ENCODE measurements around the gene NXPH1.

The NXPH1 gene

GRCh38 chr7:8390262-8390626, 43.2 kb upstream of the NXPH1 start:
- TF ChIP-seq CTCF (IDR thresholded peaks at IDR 0.05; ENCODE audit: low read length) = no peak
- TF ChIP-seq EZH2 (IDR thresholded peaks at IDR 0.05; ENCODE audit: borderline replicate concordance, low read length) = no peak
- no peaks in the 10 kb centered on the region for H3K36me3 ChIP-seq (ENCODE audit: insufficient read depth, low read length)
- no peaks in the 10 kb centered on the region for H3K9me2 ChIP-seq (ENCODE audit: low read depth, low read length)
- no peaks in the 10 kb centered on the region for H3F3A ChIP-seq (ENCODE audit: insufficient read depth, low read length)
- H4K20me1 ChIP-seq (ENCODE audit: insufficient read depth, low read length) = no peaks in the 10 kb centered on the region
- H3K4me2 ChIP-seq (ENCODE audit: low read length) = no peak overlapping the region
- no peak overlapping the region for H3K27ac ChIP-seq (ENCODE audit: low read depth, low read length, poor library complexity, severe bottlenecking)
- no peaks in the 10 kb centered on the region for H3K4me1 ChIP-seq (ENCODE audit: insufficient read depth, low read length, severe bottlenecking)
- H3K27me3 ChIP-seq (ENCODE audit: insufficient read depth, low read length) = no peaks in the 10 kb centered on the region
- H3K4me3 ChIP-seq (ENCODE audit: low read depth, low read length, poor library complexity, severe bottlenecking) = no peak overlapping the region
- H3K79me2 ChIP-seq (ENCODE audit: insufficient read depth, low read length) = no peaks in the 10 kb centered on the region
- H3K9me3 ChIP-seq (ENCODE audit: low read length) = no peaks in the 10 kb centered on the region
- no peak overlapping the region for H2AFZ ChIP-seq (ENCODE audit: low read length)
- no peak overlapping the region for H3K9ac ChIP-seq (ENCODE audit: low read length)

- Histone ChIP-seq H3K36me3 (ENCODE audit: insufficient read depth, low read length) (no peaks in the 10 kb centered on the region), H3K4me3 (ENCODE audit: low read depth, low read length, poor library complexity, severe bottlenecking) (no peak overlapping the region), H3K9me3 (ENCODE audit: low read length) (no peaks in the 10 kb centered on the region), H3K79me2 (ENCODE audit: insufficient read depth, low read length) (no peaks in the 10 kb centered on the region), H3K9me2 (ENCODE audit: low read depth, low read length) (no peaks in the 10 kb centered on the region), H3K27me3 (ENCODE audit: insufficient read depth, low read length) (no peaks in the 10 kb centered on the region), H4K20me1 (ENCODE audit: insufficient read depth, low read length) (no peaks in the 10 kb centered on the region), H3K27ac (ENCODE audit: low read depth, low read length, poor library complexity, severe bottlenecking) (no peak overlapping the region), H2AFZ (ENCODE audit: low read length) (no peak overlapping the region), H3K4me2 (ENCODE audit: low read length) (no peak overlapping the region), H3K4me1 (ENCODE audit: insufficient read depth, low read length, severe bottlenecking) (no peaks in the 10 kb centered on the region), H3K9ac (ENCODE audit: low read length) (no peak overlapping the region), H3F3A (ENCODE audit: insufficient read depth, low read length) (no peaks in the 10 kb centered on the region)
- TF ChIP-seq CTCF (IDR thresholded peaks at IDR 0.05; ENCODE audit: low read length) = no peak
- TF ChIP-seq EZH2 (IDR thresholded peaks at IDR 0.05; ENCODE audit: borderline replicate concordance, low read length) = no peak
Measured at GRCh38 chr7:8391353-8392062, 41.9 kb upstream of the NXPH1 start.

- Histone ChIP-seq H3K79me2 (ENCODE audit: insufficient read depth, low read length) (no peaks in the 10 kb centered on the region), H3K36me3 (ENCODE audit: insufficient read depth, low read length) (no peaks in the 10 kb centered on the region), H3K9me3 (ENCODE audit: low read length) (no peaks in the 10 kb centered on the region), H3F3A (ENCODE audit: insufficient read depth, low read length) (no peaks in the 10 kb centered on the region), H2AFZ (ENCODE audit: low read length) (no peak overlapping the region), H3K9me2 (ENCODE audit: low read depth, low read length) (no peaks in the 10 kb centered on the region), H3K4me1 (ENCODE audit: insufficient read depth, low read length, severe bottlenecking) (no peaks in the 10 kb centered on the region), H3K4me3 (ENCODE audit: low read depth, low read length, poor library complexity, severe bottlenecking) (no peak overlapping the region), H3K4me2 (ENCODE audit: low read length) (no peak overlapping the region), H3K27ac (ENCODE audit: low read depth, low read length, poor library complexity, severe bottlenecking) (no peak overlapping the region), H3K27me3 (ENCODE audit: insufficient read depth, low read length) (no peaks in the 10 kb centered on the region), H3K9ac (ENCODE audit: low read length) (no peak overlapping the region), H4K20me1 (ENCODE audit: insufficient read depth, low read length) (no peaks in the 10 kb centered on the region)
- TF ChIP-seq CTCF (IDR thresholded peaks at IDR 0.05; ENCODE audit: low read length) = no peak
- TF ChIP-seq EZH2 (IDR thresholded peaks at IDR 0.05; ENCODE audit: borderline replicate concordance, low read length) = no peak
Measured at GRCh38 chr7:8396294-8396693, 37.1 kb upstream of the NXPH1 start.

Data from OCI-LY1 (cell line).